ENCODE measurements around the gene MESP1. TPM values are rescaled to one million over a fixed set of nuclear protein-coding genes. Genes with fewer than 3 reads are reported as not detected.

Gene MESP1
- total RNA-seq, 1 donor from 2014 or later, result 0.26 TPM

- H3K4me3 ChIP-seq (ENCODE audit: low read depth, low read length), result no peak overlapping the region
- H3K27me3 ChIP-seq (ENCODE audit: control insufficient read depth, insufficient read depth, low read length), result peaks cover 10% of the 10 kb centered on the region
- DNase-seq (ENCODE audit: low read depth), result peak; percentile 53
- H3K36me3 ChIP-seq (ENCODE audit: control insufficient read depth, insufficient read depth, low read length), result no peaks in the 10 kb centered on the region
- FAIRE-seq, result no peak
- TF ChIP-seq CTCF (IDR thresholded peaks at IDR 0.05; ENCODE audit: insufficient read depth, low read length, severe bottlenecking), result no peak
These were observed 699 bp upstream of the MESP1 start for GRCh38 chr15:89751748-89752147.

GRCh38 chr15:89749951-89750559, 994 bp downstream of the MESP1 start:
- TF ChIP-seq CTCF (IDR thresholded peaks at IDR 0.05; ENCODE audit: insufficient read depth, low read length, severe bottlenecking), result no peak
- peak overlapping the region; percentile 30 for H3K4me3 ChIP-seq (ENCODE audit: low read depth, low read length)
- FAIRE-seq (no peak), DNase-seq (ENCODE audit: low read depth) (no peak)
- H3K27me3 ChIP-seq (ENCODE audit: control insufficient read depth, insufficient read depth, low read length), result peaks cover 10% of the 10 kb centered on the region
- H3K36me3 ChIP-seq (ENCODE audit: control insufficient read depth, insufficient read depth, low read length), result no peaks in the 10 kb centered on the region

GRCh38 chr15:89749526-89749925, 1.5 kb downstream of the MESP1 start:
- Histone ChIP-seq H3K27me3 (ENCODE audit: control insufficient read depth, insufficient read depth, low read length) (peaks cover 10% of the 10 kb centered on the region), H3K36me3 (ENCODE audit: control insufficient read depth, insufficient read depth, low read length) (no peaks in the 10 kb centered on the region), H3K4me3 (ENCODE audit: low read depth, low read length) (no peak overlapping the region)
- TF ChIP-seq CTCF (IDR thresholded peaks at IDR 0.05; ENCODE audit: insufficient read depth, low read length, severe bottlenecking), result no peak
- no peak for DNase-seq (ENCODE audit: low read depth)
- FAIRE-seq, result no peak

- H3K36me3 ChIP-seq (ENCODE audit: control insufficient read depth, insufficient read depth, low read length), result no peaks in the 10 kb centered on the region
- peaks cover 10% of the 10 kb centered on the region for H3K27me3 ChIP-seq (ENCODE audit: control insufficient read depth, insufficient read depth, low read length)
- no peak overlapping the region for H3K4me3 ChIP-seq (ENCODE audit: low read depth, low read length)
- no peak for DNase-seq (ENCODE audit: low read depth)
- FAIRE-seq, result no peak
- TF ChIP-seq CTCF (IDR thresholded peaks at IDR 0.05; ENCODE audit: insufficient read depth, low read length, severe bottlenecking), result no peak
These were observed 2.0 kb downstream of the MESP1 start for GRCh38 chr15:89749054-89749453.

GRCh38 chr15:89747708-89748682, 3.1 kb downstream of the MESP1 start:
- no peak for FAIRE-seq
- Histone ChIP-seq H3K27me3 (ENCODE audit: control insufficient read depth, insufficient read depth, low read length) (peaks cover 10% of the 10 kb centered on the region), H3K36me3 (ENCODE audit: control insufficient read depth, insufficient read depth, low read length) (no peaks in the 10 kb centered on the region), H3K4me3 (ENCODE audit: low read depth, low read length) (no peak overlapping the region)
- no peak for TF ChIP-seq CTCF (IDR thresholded peaks at IDR 0.05; ENCODE audit: insufficient read depth, low read length, severe bottlenecking)
- no peak for DNase-seq (ENCODE audit: low read depth)
